OCI-M1 (cell line): ENCODE measurements around the gene GALNS.
"Not testable (repeated sequence)": the region's sequence is repeated elsewhere in the genome, so short reads cannot be mapped to it uniquely, and the experiment has no call there.

ENCODE experiments used
- DNase-seq: peaks from one replicate; lab custom pipeline; 2025; lab: John Stamatoyannopoulos, UW

The GALNS gene

GRCh38 chr16:88783391-88784073 is 73.2 kb downstream of the GALNS start:
- DNase-seq = peak; percentile 67

GRCh38 chr16:88782454-88783390 is 74.0 kb downstream of the GALNS start:
- no peak for DNase-seq

GRCh38 chr16:88781140-88782077 is 75.3 kb downstream of the GALNS start:
- peak; percentile 22 for DNase-seq

GRCh38 chr16:88780142-88781062 is 76.3 kb downstream of the GALNS start:
- DNase-seq = no peak

- no peak for DNase-seq
These were observed 77.2 kb downstream of the GALNS start for GRCh38 chr16:88779406-88780141.

- no peak for DNase-seq
These were observed 78.1 kb downstream of the GALNS start for GRCh38 chr16:88778541-88779065.

- no peak for DNase-seq
These were observed 78.5 kb downstream of the GALNS start for GRCh38 chr16:88778271-88778525.

GRCh38 chr16:88777471-88778270 is 79.1 kb downstream of the GALNS start:
- no peak for DNase-seq

- no peak for DNase-seq
These were observed 80.9 kb downstream of the GALNS start for GRCh38 chr16:88775825-88776224.

GRCh38 chr16:88774544-88775393 is 82.0 kb downstream of the GALNS start:
- no peak for DNase-seq

- DNase-seq = peak; percentile 92
These were observed 82.9 kb downstream of the GALNS start for GRCh38 chr16:88773812-88774291.

- DNase-seq = no peak
These were observed 83.6 kb downstream of the GALNS start for GRCh38 chr16:88772871-88773811.

- not testable (repeated sequence) for DNase-seq
These were observed 85.0 kb downstream of the GALNS start for GRCh38 chr16:88771781-88772180.

GRCh38 chr16:88771294-88771772 is 85.4 kb downstream of the GALNS start:
- no peak for DNase-seq

- peak; percentile 89 for DNase-seq
These were observed 86.1 kb downstream of the GALNS start for GRCh38 chr16:88770461-88771293.
